HFF-Myc (cell line): ENCODE data around the gene ATG9B.

ENCODE experiments used
- DNase-seq: peaks from one replicate; pipeline ENCODE4 v3.0.0-alpha.2; 2011; ENCODE audit warnings: low read depth; ENCODE audit errors: extremely low read depth
- H3K4me3 ChIP-seq: replicated peaks from 2 replicates; pipeline ENCODE4 v1.5.1; 2011; ENCODE audit warnings: low read depth, mild to moderate bottlenecking, control low read depth, low read length
- CTCF ChIP-seq: IDR thresholded peaks from 2 replicates; pipeline ENCODE4 v1.5.1; 2012; ENCODE audit warnings: mild to moderate bottlenecking, low read depth, low read length, control low read depth; ENCODE audit errors: missing control alignments

Gene ATG9B

GRCh38 chr7:151068069-151068773, 43.9 kb upstream of the ATG9B start:
- H3K4me3 ChIP-seq: no peak overlapping the region
- no peak for DNase-seq
- no peak for TF ChIP-seq CTCF

- H3K4me3 ChIP-seq: no peak overlapping the region
- no peak for TF ChIP-seq CTCF
- DNase-seq: no peak
Measured at GRCh38 chr7:151066273-151066974, 42.1 kb upstream of the ATG9B start.

- no peak overlapping the region for H3K4me3 ChIP-seq
- no peak for DNase-seq
- no peak for TF ChIP-seq CTCF
Measured at GRCh38 chr7:151065516-151065915, 41.2 kb upstream of the ATG9B start.

- DNase-seq: no peak
- no peak for TF ChIP-seq CTCF
Measured at GRCh38 chr7:151064993-151065392, 40.7 kb upstream of the ATG9B start.

GRCh38 chr7:151064454-151064853, 40.2 kb upstream of the ATG9B start:
- DNase-seq: no peak

More at GRCh38 chr7:151064993-151065392, 40.7 kb upstream of the ATG9B start:
- H3K4me3 ChIP-seq: no peak overlapping the region

GRCh38 chr7:151063212-151063561, 38.9 kb upstream of the ATG9B start:
- peak overlapping the region; percentile 30 for H3K4me3 ChIP-seq
- TF ChIP-seq CTCF: no peak
- DNase-seq: no peak

More at GRCh38 chr7:151064454-151064853, 40.2 kb upstream of the ATG9B start:
- TF ChIP-seq CTCF: no peak
- H3K4me3 ChIP-seq: no peak overlapping the region
